K562 (cell line): ENCODE measurements around the gene TMEM144.

Experiments
- ATF3 ChIP-seq, 2 experiments: fragments of 450-650 bp in 1 of 2; sonication (generic) in 1 of 2; formaldehyde crosslinking in 1 of 2; IDR thresholded peaks in 1 of 2; conservative IDR thresholded peaks in 1 of 2; 2 replicates each; pipeline versions ENCODE4 v1.6.1 to v1.8.1; 2016 to 2023; ENCODE audit warnings: mild to moderate bottlenecking in 2 of 2, moderate library complexity in 2 of 2, inconsistent platforms in 1 of 2, missing genetic modification reagents in 1 of 2
- JUND ChIP-seq, 2 experiments: IDR thresholded peaks; 2 replicates in 1 of 2; 3 replicates in 1 of 2; pipeline ENCODE4 v1.6.1; 2011; ENCODE audit warnings: borderline replicate concordance in 2 of 2, low read depth in 2 of 2, low read length in 2 of 2, improper control_type of control experiment in 1 of 2, missing biosample characterization in 1 of 2, missing genetic modification characterization in 1 of 2, missing genetic modification reagents in 1 of 2
- NONO ChIP-seq, 2 experiments: fragments of 200-400 bp in 1 of 2; fragments of 450-650 bp in 1 of 2; formaldehyde crosslinking in 1 of 2; IDR thresholded peaks; 2 replicates each; pipeline ENCODE4 v1.6.1; 2017; ENCODE audit warnings: low read depth in 2 of 2, mild to moderate bottlenecking in 2 of 2, moderate library complexity in 2 of 2, low read length in 1 of 2
- RBM17 ChIP-seq: fragments of 200-400 bp; formaldehyde crosslinking; IDR thresholded peaks from 2 replicates; pipeline ENCODE4 v1.6.1; 2017; ENCODE audit warnings: low read depth, mild to moderate bottlenecking, low read length, borderline replicate concordance
- SIN3A ChIP-seq, 2 experiments: fragments of 150-350 bp in 1 of 2; IDR thresholded peaks; 2 replicates each; pipeline ENCODE4 v1.6.1; 2011 to 2016; ENCODE audit warnings: borderline replicate concordance in 2 of 2, low read depth in 2 of 2, low read length in 2 of 2, mild to moderate bottlenecking in 2 of 2, moderate library complexity in 2 of 2; ENCODE audit not compliant: control insufficient read depth in 1 of 2
- SMAD2 ChIP-seq: fragments of 150-350 bp; IDR thresholded peaks from 2 replicates; pipeline ENCODE4 v1.6.1; 2014; ENCODE audit warnings: low read depth, mild to moderate bottlenecking, low read length
- SP2 ChIP-seq: IDR thresholded peaks from 2 replicates; pipeline ENCODE4 v1.6.1; 2011; ENCODE audit warnings: mild to moderate bottlenecking, low read depth, low read length, moderate library complexity; ENCODE audit not compliant: poor library complexity, severe bottlenecking; ENCODE audit errors: extremely low read depth
- TAF1 ChIP-seq: IDR thresholded peaks from 2 replicates; pipeline ENCODE4 v1.6.1; 2011; ENCODE audit warnings: mild to moderate bottlenecking, low read length, moderate library complexity; ENCODE audit not compliant: insufficient read depth, control insufficient read depth, severe bottlenecking; ENCODE audit errors: extremely low read depth
- ZNF766 ChIP-seq: fragments of 200-800 bp; sonication (Bioruptor generic); conservative IDR thresholded peaks from 2 replicates; pipeline ENCODE4 v1.6.1; 2016; ENCODE audit warnings: missing genetic modification characterization, missing compliant biosample characterization
- TF ChIP-seq, protein P1 (sequence below), 3 experiments: IDR thresholded peaks in 2 of 3; conservative IDR thresholded peaks in 1 of 3; 2 replicates each; pipeline ENCODE4 v1.5.1; 2011 to 2012; ENCODE audit warnings: low read length in 3 of 3, mild to moderate bottlenecking in 3 of 3, control low read depth in 2 of 3, improper control_type of control experiment in 1 of 3, inconsistent platforms in 1 of 3, low read depth in 1 of 3, mixed read lengths in 1 of 3, moderate library complexity in 1 of 3; ENCODE audit not compliant: insufficient read depth in 2 of 3
- TF ChIP-seq, protein P2 (sequence below): fragments of 450-650 bp; IDR thresholded peaks from 2 replicates; pipeline ENCODE4 v1.6.1; 2014; ENCODE audit warnings: low read depth, mild to moderate bottlenecking, moderate library complexity, borderline replicate concordance

DNA sequence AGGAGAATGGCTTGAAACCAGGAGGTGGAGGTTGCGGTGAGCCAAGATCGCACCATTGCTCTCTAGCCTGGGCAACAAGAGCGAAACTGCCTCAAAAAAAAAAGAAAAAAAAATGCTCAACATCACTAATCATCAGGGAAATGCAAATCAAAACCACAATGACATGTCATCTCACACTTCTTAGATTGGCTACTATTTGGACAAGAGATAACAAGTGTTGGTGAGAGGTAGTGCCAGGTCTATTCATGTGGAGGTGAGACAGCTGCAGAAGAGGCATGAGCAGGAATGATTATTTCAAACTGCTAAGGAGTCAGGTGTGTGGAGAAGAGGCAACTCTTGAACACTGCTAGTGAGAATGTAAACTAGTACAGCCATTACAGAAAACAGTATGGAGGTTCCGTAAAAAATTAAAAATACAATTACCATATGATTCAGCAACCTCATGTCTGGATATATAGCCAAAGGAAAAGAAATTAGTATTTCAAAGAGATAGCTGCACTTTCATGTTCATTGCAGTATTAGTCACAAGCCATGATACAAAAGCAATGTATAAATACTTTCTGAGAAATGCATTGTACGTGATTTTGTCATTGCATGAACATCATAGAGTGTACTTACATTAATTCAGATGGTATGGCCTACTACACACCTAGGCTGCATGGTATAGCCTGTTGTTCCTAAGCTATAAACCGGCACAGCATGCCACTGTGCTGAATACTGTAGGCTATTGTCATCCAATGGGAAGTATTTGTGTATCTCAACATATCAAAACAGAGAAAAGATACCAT, 75.3 kb downstream of the TMEM144 start:
- TF ChIP-seq NONO (IDR thresholded peaks at IDR 0.05; ENCODE audit: low read depth in 2 of 2, low read length in 1 of 2) = no peak
- TF ChIP-seq, protein P1, sequence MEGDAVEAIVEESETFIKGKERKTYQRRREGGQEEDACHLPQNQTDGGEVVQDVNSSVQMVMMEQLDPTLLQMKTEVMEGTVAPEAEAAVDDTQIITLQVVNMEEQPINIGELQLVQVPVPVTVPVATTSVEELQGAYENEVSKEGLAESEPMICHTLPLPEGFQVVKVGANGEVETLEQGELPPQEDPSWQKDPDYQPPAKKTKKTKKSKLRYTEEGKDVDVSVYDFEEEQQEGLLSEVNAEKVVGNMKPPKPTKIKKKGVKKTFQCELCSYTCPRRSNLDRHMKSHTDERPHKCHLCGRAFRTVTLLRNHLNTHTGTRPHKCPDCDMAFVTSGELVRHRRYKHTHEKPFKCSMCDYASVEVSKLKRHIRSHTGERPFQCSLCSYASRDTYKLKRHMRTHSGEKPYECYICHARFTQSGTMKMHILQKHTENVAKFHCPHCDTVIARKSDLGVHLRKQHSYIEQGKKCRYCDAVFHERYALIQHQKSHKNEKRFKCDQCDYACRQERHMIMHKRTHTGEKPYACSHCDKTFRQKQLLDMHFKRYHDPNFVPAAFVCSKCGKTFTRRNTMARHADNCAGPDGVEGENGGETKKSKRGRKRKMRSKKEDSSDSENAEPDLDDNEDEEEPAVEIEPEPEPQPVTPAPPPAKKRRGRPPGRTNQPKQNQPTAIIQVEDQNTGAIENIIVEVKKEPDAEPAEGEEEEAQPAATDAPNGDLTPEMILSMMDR (IDR thresholded peaks at IDR 0.05 in 2 of 3, conservative IDR thresholded peaks at IDR 0.05 in 1 of 3; ENCODE audit: insufficient read depth in 2 of 3, low read depth in 1 of 3, low read length in 3 of 3) = no peak
- no peak for TF ChIP-seq RBM17
- no peak for TF ChIP-seq SIN3A (IDR thresholded peaks at IDR 0.05; ENCODE audit: borderline replicate concordance in 2 of 2, control insufficient read depth in 1 of 2, low read depth in 2 of 2, low read length in 2 of 2)
- TF ChIP-seq ATF3 (IDR thresholded peaks at IDR 0.05) = no peak
- no peak for TF ChIP-seq ATF3 (CRISPR knock-in tag; conservative IDR thresholded peaks at IDR 0.05)
- TF ChIP-seq SP2 = no peak
- no peak for TF ChIP-seq ZNF766 (CRISPR knock-in tag)
- no peak for TF ChIP-seq TAF1
- TF ChIP-seq JUND (IDR thresholded peaks at IDR 0.05; ENCODE audit: borderline replicate concordance, low read depth, low read length) = no peak
- no peak for TF ChIP-seq JUND (tag; IDR thresholded peaks at IDR 0.05; ENCODE audit: borderline replicate concordance, low read depth, low read length)
- TF ChIP-seq, protein P2, sequence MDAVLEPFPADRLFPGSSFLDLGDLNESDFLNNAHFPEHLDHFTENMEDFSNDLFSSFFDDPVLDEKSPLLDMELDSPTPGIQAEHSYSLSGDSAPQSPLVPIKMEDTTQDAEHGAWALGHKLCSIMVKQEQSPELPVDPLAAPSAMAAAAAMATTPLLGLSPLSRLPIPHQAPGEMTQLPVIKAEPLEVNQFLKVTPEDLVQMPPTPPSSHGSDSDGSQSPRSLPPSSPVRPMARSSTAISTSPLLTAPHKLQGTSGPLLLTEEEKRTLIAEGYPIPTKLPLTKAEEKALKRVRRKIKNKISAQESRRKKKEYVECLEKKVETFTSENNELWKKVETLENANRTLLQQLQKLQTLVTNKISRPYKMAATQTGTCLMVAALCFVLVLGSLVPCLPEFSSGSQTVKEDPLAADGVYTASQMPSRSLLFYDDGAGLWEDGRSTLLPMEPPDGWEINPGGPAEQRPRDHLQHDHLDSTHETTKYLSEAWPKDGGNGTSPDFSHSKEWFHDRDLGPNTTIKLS = no peak
- no peak for TF ChIP-seq SMAD2
